Lower leg skin (tissue), 3 donors: ENCODE measurements around the gene MAPT.

Experiments
- CTCF ChIP-seq, 3 donors: fragments of 450-650 bp; IDR thresholded peaks; one replicate each; pipeline ENCODE4 v1.5.1; 2016; ENCODE audit warnings: antibody characterized with exemption in 3 of 3, mild to moderate bottlenecking in 3 of 3, moderate library complexity in 2 of 3
- POLR2A ChIP-seq, 2 donors: fragments of 450-650 bp; IDR thresholded peaks; one replicate each; pipeline ENCODE4 v1.6.1; 2016 to 2017; ENCODE audit warnings: antibody characterized with exemption in 2 of 2, mild to moderate bottlenecking in 1 of 2, moderate library complexity in 1 of 2

- TF ChIP-seq CTCF (IDR thresholded peaks at IDR 0.05) (no peak), POLR2A (IDR thresholded peaks at IDR 0.05) (no peak)
Observed at GRCh38 chr17:46045639-46046038, 151.3 kb downstream of the MAPT start.
